ENCODE data around the gene SAMD4A. TPM values are rescaled to one million over a fixed set of nuclear protein-coding genes. Genes with fewer than 3 reads are reported as not detected.

SAMD4A gene
- total RNA-seq, 2 experiments from 2014 or later = 3.6 to 3.9 TPM

GRCh38 chr14:54640506-54640905 is 73.6 kb downstream of the SAMD4A start:
- ATAC-seq (no peak), DNase-seq (no peak)
- Mint-ChIP-seq H3K4me1 (ENCODE audit: low read depth) (no peaks in the 10 kb centered on the region), H3K27me3 (ENCODE audit: low read depth) (no peaks in the 10 kb centered on the region), H3K4me3 (no peak overlapping the region), H3K36me3 (ENCODE audit: low read depth) (no peaks in the 10 kb centered on the region), H3K27ac (no peak overlapping the region), H3K9me3 (ENCODE audit: insufficient read depth) (no peaks in the 10 kb centered on the region)
- ChIA-PET POLR2A (interaction anchor here (0.7 kb wide), 1 partner anchor 26 kb away, joined by 5 read pairs; no protein-coding TSS in a partner anchor), CTCF (interaction anchor here (0.8 kb wide), 1 partner anchor 76 kb away, joined by 3 read pairs; no protein-coding TSS in a partner anchor)

GRCh38 chr14:54642121-54642520 is 75.2 kb downstream of the SAMD4A start:
- Mint-ChIP-seq H3K4me3 (no peak overlapping the region), H3K9me3 (ENCODE audit: insufficient read depth) (no peaks in the 10 kb centered on the region), H3K27ac (no peak overlapping the region), H3K36me3 (ENCODE audit: low read depth) (no peaks in the 10 kb centered on the region), H3K27me3 (ENCODE audit: low read depth) (no peaks in the 10 kb centered on the region), H3K4me1 (ENCODE audit: low read depth) (peaks cover 5% of the 10 kb centered on the region)
- DNase-seq = no peak
- no peak for ATAC-seq
- ChIA-PET CTCF (interaction anchor here (0.6 to 2.6 kb wide), 13 partner anchors 9 to 164 kb away, joined by 3 to 19 read pairs (median 5); partner anchors contain the start of gene SAMD4A), POLR2A (no interaction called here)

GRCh38 chr14:54642801-54643695 is 76.1 kb downstream of the SAMD4A start:
- H3K4me1 Mint-ChIP-seq (ENCODE audit: low read depth) = peaks cover 5% of the 10 kb centered on the region
- H3K36me3 Mint-ChIP-seq (ENCODE audit: low read depth) = no peaks in the 10 kb centered on the region
- ChIA-PET CTCF (interaction anchor here (0.6 to 2.6 kb wide), 24 partner anchors 10 to 163 kb away, joined by 3 to 19 read pairs (median 3); partner anchors contain the start of gene SAMD4A), POLR2A (interaction anchor here (0.8 kb wide), 1 partner anchor 130 kb away, joined by 3 read pairs; no protein-coding TSS in a partner anchor)
- H3K27me3 Mint-ChIP-seq (ENCODE audit: low read depth) = no peaks in the 10 kb centered on the region
- ATAC-seq = no peak
- no peak overlapping the region for H3K27ac Mint-ChIP-seq
- H3K9me3 Mint-ChIP-seq (ENCODE audit: insufficient read depth) = no peaks in the 10 kb centered on the region
- H3K4me3 Mint-ChIP-seq = no peak overlapping the region
- DNase-seq = no peak

GRCh38 chr14:54643696-54644176 is 76.8 kb downstream of the SAMD4A start:
- DNase-seq (no peak), ATAC-seq (no peak)
- H3K9me3 Mint-ChIP-seq (ENCODE audit: insufficient read depth) = no peaks in the 10 kb centered on the region
- H3K27ac Mint-ChIP-seq = no peak overlapping the region
- ChIA-PET CTCF (interaction anchor here (0.7 to 2.6 kb wide), 20 partner anchors 11 to 162 kb away, joined by 3 to 19 read pairs (median 3); partner anchors contain the start of gene SAMD4A), POLR2A (interaction anchor here (0.8 kb wide), 1 partner anchor 129 kb away, joined by 3 read pairs; no protein-coding TSS in a partner anchor)
- H3K4me3 Mint-ChIP-seq = no peak overlapping the region
- H3K4me1 Mint-ChIP-seq (ENCODE audit: low read depth) = peaks cover 5% of the 10 kb centered on the region
- H3K36me3 Mint-ChIP-seq (ENCODE audit: low read depth) = no peaks in the 10 kb centered on the region
- H3K27me3 Mint-ChIP-seq (ENCODE audit: low read depth) = no peaks in the 10 kb centered on the region

- Mint-ChIP-seq H3K9me3 (ENCODE audit: insufficient read depth) (no peaks in the 10 kb centered on the region), H3K27me3 (ENCODE audit: low read depth) (peaks cover 7% of the 10 kb centered on the region), H3K4me3 (no peak overlapping the region), H3K27ac (no peak overlapping the region), H3K4me1 (ENCODE audit: low read depth) (peaks cover 9% of the 10 kb centered on the region), H3K36me3 (ENCODE audit: low read depth) (no peaks in the 10 kb centered on the region)
- CTCF ChIA-PET = interaction anchor here (0.6 kb wide), 1 partner anchor 79 kb away, joined by 3 read pairs; the partner anchor contains the start of gene SAMD4A
- no peak for ATAC-seq
- no peak for DNase-seq
- POLR2A ChIA-PET = no interaction called here
Measured at GRCh38 chr14:54645639-54646038, 78.7 kb downstream of the SAMD4A start.

- CTCF ChIA-PET = no interaction called here
- DNase-seq (no peak), ATAC-seq (no peak)
- POLR2A ChIA-PET = interaction anchor here (0.6 kb wide), 1 partner anchor 43 kb away, joined by 3 read pairs; no protein-coding TSS in a partner anchor
- no peaks in the 10 kb centered on the region for H3K9me3 Mint-ChIP-seq (ENCODE audit: insufficient read depth)
- H3K27me3 Mint-ChIP-seq (ENCODE audit: low read depth) = peaks cover 11% of the 10 kb centered on the region
- H3K4me3 Mint-ChIP-seq = no peak overlapping the region
- no peaks in the 10 kb centered on the region for H3K36me3 Mint-ChIP-seq (ENCODE audit: low read depth)
- H3K27ac Mint-ChIP-seq = no peak overlapping the region
- H3K4me1 Mint-ChIP-seq (ENCODE audit: low read depth) = peaks cover 10% of the 10 kb centered on the region
Measured at GRCh38 chr14:54646626-54647025, 79.7 kb downstream of the SAMD4A start.

GRCh38 chr14:54647378-54647777 is 80.5 kb downstream of the SAMD4A start:
- no peak for ATAC-seq
- CTCF ChIA-PET = no interaction called here

GRCh38 chr14:54649056-54649455 is 82.1 kb downstream of the SAMD4A start:
- Mint-ChIP-seq H3K9me3 (ENCODE audit: insufficient read depth) (no peaks in the 10 kb centered on the region), H3K36me3 (ENCODE audit: low read depth) (no peaks in the 10 kb centered on the region), H3K27me3 (ENCODE audit: low read depth) (peaks cover 23% of the 10 kb centered on the region), H3K4me3 (no peak overlapping the region), H3K27ac (no peak overlapping the region), H3K4me1 (ENCODE audit: low read depth) (peaks cover 10% of the 10 kb centered on the region)
- ChIA-PET POLR2A (no interaction called here), CTCF (no interaction called here)
- ATAC-seq (no peak), DNase-seq (no peak)

More at GRCh38 chr14:54647378-54647777, 80.5 kb downstream of the SAMD4A start:
- Mint-ChIP-seq H3K27me3 (ENCODE audit: low read depth) (peaks cover 18% of the 10 kb centered on the region), H3K27ac (no peak overlapping the region), H3K9me3 (ENCODE audit: insufficient read depth) (no peaks in the 10 kb centered on the region), H3K4me3 (no peak overlapping the region), H3K36me3 (ENCODE audit: low read depth) (no peaks in the 10 kb centered on the region), H3K4me1 (ENCODE audit: low read depth) (peaks cover 10% of the 10 kb centered on the region)
- POLR2A ChIA-PET = no interaction called here
- DNase-seq = no peak

- Mint-ChIP-seq H3K27me3 (ENCODE audit: low read depth) (peaks cover 28% of the 10 kb centered on the region), H3K4me1 (ENCODE audit: low read depth) (peaks cover 10% of the 10 kb centered on the region), H3K4me3 (no peak overlapping the region), H3K27ac (no peak overlapping the region), H3K9me3 (ENCODE audit: insufficient read depth) (no peaks in the 10 kb centered on the region), H3K36me3 (ENCODE audit: low read depth) (no peaks in the 10 kb centered on the region)
- ChIA-PET CTCF (no interaction called here), POLR2A (interaction anchor here (0.8 kb wide), 1 partner anchor 92 kb away, joined by 3 read pairs; no protein-coding TSS in a partner anchor)
- ATAC-seq (no peak), DNase-seq (no peak)
Measured at GRCh38 chr14:54650331-54650958, 83.5 kb downstream of the SAMD4A start.

- ATAC-seq = no peak
- ChIA-PET CTCF (no interaction called here), POLR2A (interaction anchor here (0.8 kb wide), 1 partner anchor 92 kb away, joined by 3 read pairs; no protein-coding TSS in a partner anchor)
- H3K9me3 Mint-ChIP-seq (ENCODE audit: insufficient read depth) = no peaks in the 10 kb centered on the region
- H3K36me3 Mint-ChIP-seq (ENCODE audit: low read depth) = no peaks in the 10 kb centered on the region
- H3K27me3 Mint-ChIP-seq (ENCODE audit: low read depth) = peaks cover 31% of the 10 kb centered on the region
- no peak overlapping the region for H3K27ac Mint-ChIP-seq
- no peak overlapping the region for H3K4me3 Mint-ChIP-seq
- H3K4me1 Mint-ChIP-seq (ENCODE audit: low read depth) = peaks cover 10% of the 10 kb centered on the region
- no peak for DNase-seq
Measured at GRCh38 chr14:54650959-54651351, 84.0 kb downstream of the SAMD4A start.

GRCh38 chr14:54651649-54652048 is 84.7 kb downstream of the SAMD4A start:
- ATAC-seq (no peak), DNase-seq (no peak)
- Mint-ChIP-seq H3K36me3 (ENCODE audit: low read depth) (no peaks in the 10 kb centered on the region), H3K27me3 (ENCODE audit: low read depth) (peaks cover 31% of the 10 kb centered on the region), H3K4me3 (no peak overlapping the region), H3K9me3 (ENCODE audit: insufficient read depth) (no peaks in the 10 kb centered on the region), H3K27ac (no peak overlapping the region), H3K4me1 (ENCODE audit: low read depth) (peaks cover 7% of the 10 kb centered on the region)
- CTCF ChIA-PET = no interaction called here
- POLR2A ChIA-PET = no interaction called here

All from activated CD8-positive, alpha-beta T cell treated with anti-CD3 and anti-CD28 coated beads, Interleukin-2, amount 10 ng/mL, durations not matched to agents 7 days and 5 days (primary cell).